HepG2 (cell line): ENCODE measurements around the gene VGF. TPM values are rescaled to one million over a fixed set of nuclear protein-coding genes. Genes with fewer than 3 reads are reported as not detected.

Experiments
- ADNP ChIP-seq: sonication (generic); formaldehyde crosslinking; IDR thresholded peaks from 2 replicates; pipeline ENCODE4 v1.4.0; 2020; ENCODE audit warnings: missing genetic modification reagents
- BCL6 ChIP-seq: IDR thresholded peaks from 2 replicates; pipeline ENCODE4 v1.6.1; 2016; ENCODE audit warnings: missing genetic modification reagents, missing compliant biosample characterization
- ELF1 ChIP-seq: sonication (generic); formaldehyde crosslinking; IDR thresholded peaks from 2 replicates; pipeline ENCODE4 v1.4.0; 2020; ENCODE audit warnings: missing genetic modification reagents
- MXD4 ChIP-seq: IDR thresholded peaks from 2 replicates; pipeline ENCODE4 v1.6.1; 2016; ENCODE audit warnings: mild to moderate bottlenecking, missing biosample characterization, missing genetic modification reagents
- PRPF4 ChIP-seq: fragments of 200-400 bp; formaldehyde crosslinking; IDR thresholded peaks from 2 replicates; pipeline ENCODE4 v1.6.1; 2016; ENCODE audit warnings: low read length, low read depth; ENCODE audit not compliant: poor library complexity, severe bottlenecking
- SKI ChIP-seq: fragments of 450-650 bp; IDR thresholded peaks from one replicate; pipeline ENCODE4 v1.6.1; 2018; ENCODE audit warnings: mild to moderate bottlenecking; ENCODE audit not compliant: partially characterized antibody
- ZNF24 ChIP-seq: fragments of 450-650 bp; IDR thresholded peaks from 2 replicates; pipeline ENCODE4 v1.6.1; 2017; ENCODE audit warnings: antibody characterized with exemption, mild to moderate bottlenecking
- ZNF430 ChIP-seq: sonication (generic); formaldehyde crosslinking; IDR thresholded peaks from 2 replicates; pipeline ENCODE4 v1.9.0; 2021; ENCODE audit warnings: mild to moderate bottlenecking, missing genetic modification reagents
- ZNF577 ChIP-seq: sonication (generic); formaldehyde crosslinking; IDR thresholded peaks from 2 replicates; pipeline ENCODE4 v1.4.0; 2020; ENCODE audit warnings: mild to moderate bottlenecking, low read depth, missing genetic modification reagents, borderline replicate concordance
- ZNF614 ChIP-seq: IDR thresholded peaks from 2 replicates; pipeline ENCODE4 v1.6.1; 2018; ENCODE audit warnings: missing biosample characterization, missing genetic modification reagents, inconsistent platforms, borderline replicate concordance
- ZNF790 ChIP-seq: sonication (generic); formaldehyde crosslinking; IDR thresholded peaks from 2 replicates; pipeline ENCODE4 v1.8.0; 2022; ENCODE audit warnings: missing genetic modification reagents, mild to moderate bottlenecking, borderline replicate concordance
- ZNF816 ChIP-seq: sonication (generic); formaldehyde crosslinking; IDR thresholded peaks from 2 replicates; pipeline ENCODE4 v1.8.0; 2022; ENCODE audit warnings: missing genetic modification reagents, mild to moderate bottlenecking, borderline replicate concordance
- ZSCAN12 ChIP-seq: sonication (generic); formaldehyde crosslinking; IDR thresholded peaks from 2 replicates; pipeline ENCODE4 v1.9.0; 2021; ENCODE audit warnings: mild to moderate bottlenecking, missing genetic modification reagents
- polyA plus RNA-seq, 8 experiments: library from polyadenylated mRNA; depleted of rRNA in 3 of 8; stranded (reverse) in 7 of 8; unstranded in 1 of 8; fragments of >200 nt; fragmentation: Illumina TruSeq in 4 of 8; extraction: Trizol in 4 of 8; gene quantifications; 2 replicates each; pipeline versions ENCODE4 v1.2.1 to v1.2.3, GENCODE V29; 2011 to 2016; ENCODE audit warnings: low read depth in 4 of 8, missing spikeins in 1 of 8, mixed read lengths in 1 of 8; ENCODE audit not compliant: insufficient read depth in 1 of 8
- total RNA-seq, 5 experiments: library from RNA; depleted of rRNA; stranded (reverse); fragments of >200 nt; fragmentation: Illumina TruSeq; extraction: Trizol; gene quantifications; 2 replicates each; pipeline ENCODE4 v1.2.3, GENCODE V29; 2016; ENCODE audit warnings: low read depth in 1 of 5
- TF ChIP-seq, protein P1 (sequence below): sonication (generic); formaldehyde crosslinking; IDR thresholded peaks from 2 replicates; pipeline ENCODE4 v1.4.0; 2020; ENCODE audit warnings: mild to moderate bottlenecking, missing genetic modification reagents
- TF ChIP-seq, protein P2 (sequence below): IDR thresholded peaks from 2 replicates; pipeline ENCODE4 v1.6.1; 2016; ENCODE audit warnings: missing genetic modification reagents, missing compliant biosample characterization
- TF ChIP-seq, protein P3 (sequence below): IDR thresholded peaks from 2 replicates; pipeline ENCODE4 v1.6.1; 2012; ENCODE audit warnings: low read depth, low read length, improper control_type of control experiment
- TF ChIP-seq, protein P4 (sequence below): sonication (generic); formaldehyde crosslinking; IDR thresholded peaks from 2 replicates; pipeline ENCODE4 v1.5.0; 2020; ENCODE audit warnings: mild to moderate bottlenecking, missing genetic modification reagents

VGF gene
- total and polyA plus RNA-seq, 2 of the 13 experiments (the other 11 are each of a cell fraction or from before 2014, with no cell fraction given) = 0.12 to 0.46 TPM

DNA sequence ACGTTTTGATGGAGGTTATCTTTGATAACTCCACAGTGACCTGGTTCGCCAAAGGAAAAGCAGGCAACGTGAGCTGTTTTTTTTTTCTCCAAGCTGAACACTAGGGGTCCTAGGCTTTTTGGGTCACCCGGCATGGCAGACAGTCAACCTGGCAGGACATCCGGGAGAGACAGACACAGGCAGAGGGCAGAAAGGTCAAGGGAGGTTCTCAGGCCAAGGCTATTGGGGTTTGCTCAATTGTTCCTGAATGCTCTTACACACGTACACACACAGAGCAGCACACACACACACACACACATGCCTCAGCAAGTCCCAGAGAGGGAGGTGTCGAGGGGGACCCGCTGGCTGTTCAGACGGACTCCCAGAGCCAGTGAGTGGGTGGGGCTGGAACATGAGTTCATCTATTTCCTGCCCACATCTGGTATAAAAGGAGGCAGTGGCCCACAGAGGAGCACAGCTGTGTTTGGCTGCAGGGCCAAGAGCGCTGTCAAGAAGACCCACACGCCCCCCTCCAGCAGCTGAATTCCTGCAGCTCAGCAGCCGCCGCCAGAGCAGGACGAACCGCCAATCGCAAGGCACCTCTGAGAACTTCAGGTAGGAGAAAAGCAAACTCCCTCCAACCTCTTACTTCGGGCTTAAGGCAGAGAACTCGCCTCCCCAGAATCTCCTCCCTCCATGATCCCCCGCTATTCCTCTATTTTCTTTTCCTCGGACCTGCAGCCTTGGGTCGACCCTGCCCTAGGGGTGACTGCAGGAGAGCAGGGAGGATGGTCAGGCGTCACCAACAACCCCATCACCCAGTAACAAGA is 38.5 kb downstream of the VGF start, which contains the start of gene SERPINE1 (continued):
- TF ChIP-seq, protein P1, sequence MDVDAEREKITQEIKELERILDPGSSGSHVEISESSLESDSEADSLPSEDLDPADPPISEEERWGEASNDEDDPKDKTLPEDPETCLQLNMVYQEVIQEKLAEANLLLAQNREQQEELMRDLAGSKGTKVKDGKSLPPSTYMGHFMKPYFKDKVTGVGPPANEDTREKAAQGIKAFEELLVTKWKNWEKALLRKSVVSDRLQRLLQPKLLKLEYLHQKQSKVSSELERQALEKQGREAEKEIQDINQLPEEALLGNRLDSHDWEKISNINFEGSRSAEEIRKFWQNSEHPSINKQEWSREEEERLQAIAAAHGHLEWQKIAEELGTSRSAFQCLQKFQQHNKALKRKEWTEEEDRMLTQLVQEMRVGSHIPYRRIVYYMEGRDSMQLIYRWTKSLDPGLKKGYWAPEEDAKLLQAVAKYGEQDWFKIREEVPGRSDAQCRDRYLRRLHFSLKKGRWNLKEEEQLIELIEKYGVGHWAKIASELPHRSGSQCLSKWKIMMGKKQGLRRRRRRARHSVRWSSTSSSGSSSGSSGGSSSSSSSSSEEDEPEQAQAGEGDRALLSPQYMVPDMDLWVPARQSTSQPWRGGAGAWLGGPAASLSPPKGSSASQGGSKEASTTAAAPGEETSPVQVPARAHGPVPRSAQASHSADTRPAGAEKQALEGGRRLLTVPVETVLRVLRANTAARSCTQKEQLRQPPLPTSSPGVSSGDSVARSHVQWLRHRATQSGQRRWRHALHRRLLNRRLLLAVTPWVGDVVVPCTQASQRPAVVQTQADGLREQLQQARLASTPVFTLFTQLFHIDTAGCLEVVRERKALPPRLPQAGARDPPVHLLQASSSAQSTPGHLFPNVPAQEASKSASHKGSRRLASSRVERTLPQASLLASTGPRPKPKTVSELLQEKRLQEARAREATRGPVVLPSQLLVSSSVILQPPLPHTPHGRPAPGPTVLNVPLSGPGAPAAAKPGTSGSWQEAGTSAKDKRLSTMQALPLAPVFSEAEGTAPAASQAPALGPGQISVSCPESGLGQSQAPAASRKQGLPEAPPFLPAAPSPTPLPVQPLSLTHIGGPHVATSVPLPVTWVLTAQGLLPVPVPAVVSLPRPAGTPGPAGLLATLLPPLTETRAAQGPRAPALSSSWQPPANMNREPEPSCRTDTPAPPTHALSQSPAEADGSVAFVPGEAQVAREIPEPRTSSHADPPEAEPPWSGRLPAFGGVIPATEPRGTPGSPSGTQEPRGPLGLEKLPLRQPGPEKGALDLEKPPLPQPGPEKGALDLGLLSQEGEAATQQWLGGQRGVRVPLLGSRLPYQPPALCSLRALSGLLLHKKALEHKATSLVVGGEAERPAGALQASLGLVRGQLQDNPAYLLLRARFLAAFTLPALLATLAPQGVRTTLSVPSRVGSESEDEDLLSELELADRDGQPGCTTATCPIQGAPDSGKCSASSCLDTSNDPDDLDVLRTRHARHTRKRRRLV (CRISPR knock-in tag) = 0 out of 2 replicates have a peak, but pooled peaks have one; percentile 20
- TF ChIP-seq ZSCAN12 (0 out of 2 replicates have a peak, but pooled peaks have one; percentile 30), SKI (peak; percentile 96), ZNF24 (0 out of 2 replicates have a peak, but pooled peaks have one; percentile 12), ZNF614 (CRISPR knock-in tag) (peak; percentile 52; the same call in 1 of the 2 replicates), ZNF430 (CRISPR knock-in tag) (peak; percentile 90), ELF1 (peak; percentile 43; the same call in 1 of the 2 replicates), ZNF577 (CRISPR knock-in tag) (no peak; the same call in 1 of the 2 replicates), MXD4 (no peak; the same call in 1 of the 2 replicates), ZNF790 (CRISPR knock-in tag) (no peak), BCL6 (peak; percentile 87), PRPF4 (no peak), ZNF816 (CRISPR knock-in tag) (peak; percentile 91; the same call in 1 of the 2 replicates), ADNP (CRISPR knock-in tag) (0 out of 2 replicates have a peak, but pooled peaks have one; percentile 40)
- TF ChIP-seq, protein P2, sequence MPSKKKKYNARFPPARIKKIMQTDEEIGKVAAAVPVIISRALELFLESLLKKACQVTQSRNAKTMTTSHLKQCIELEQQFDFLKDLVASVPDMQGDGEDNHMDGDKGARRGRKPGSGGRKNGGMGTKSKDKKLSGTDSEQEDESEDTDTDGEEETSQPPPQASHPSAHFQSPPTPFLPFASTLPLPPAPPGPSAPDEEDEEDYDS (CRISPR knock-in tag) = peak; percentile 97
- TF ChIP-seq, protein P3, sequence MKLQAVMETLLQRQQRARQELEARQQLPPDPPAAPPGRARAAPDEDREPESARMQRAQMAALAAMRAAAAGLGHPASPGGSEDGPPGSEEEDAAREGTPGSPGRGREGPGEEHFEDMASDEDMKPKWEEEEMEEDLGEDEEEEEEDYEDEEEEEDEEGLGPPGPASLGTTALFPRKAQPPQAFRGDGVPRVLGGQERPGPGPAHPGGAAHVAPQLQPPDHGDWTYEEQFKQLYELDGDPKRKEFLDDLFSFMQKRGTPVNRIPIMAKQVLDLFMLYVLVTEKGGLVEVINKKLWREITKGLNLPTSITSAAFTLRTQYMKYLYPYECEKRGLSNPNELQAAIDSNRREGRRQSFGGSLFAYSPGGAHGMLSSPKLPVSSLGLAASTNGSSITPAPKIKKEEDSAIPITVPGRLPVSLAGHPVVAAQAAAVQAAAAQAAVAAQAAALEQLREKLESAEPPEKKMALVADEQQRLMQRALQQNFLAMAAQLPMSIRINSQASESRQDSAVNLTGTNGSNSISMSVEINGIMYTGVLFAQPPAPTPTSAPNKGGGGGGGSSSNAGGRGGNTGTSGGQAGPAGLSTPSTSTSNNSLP = peak; percentile 51
- TF ChIP-seq, protein P4, sequence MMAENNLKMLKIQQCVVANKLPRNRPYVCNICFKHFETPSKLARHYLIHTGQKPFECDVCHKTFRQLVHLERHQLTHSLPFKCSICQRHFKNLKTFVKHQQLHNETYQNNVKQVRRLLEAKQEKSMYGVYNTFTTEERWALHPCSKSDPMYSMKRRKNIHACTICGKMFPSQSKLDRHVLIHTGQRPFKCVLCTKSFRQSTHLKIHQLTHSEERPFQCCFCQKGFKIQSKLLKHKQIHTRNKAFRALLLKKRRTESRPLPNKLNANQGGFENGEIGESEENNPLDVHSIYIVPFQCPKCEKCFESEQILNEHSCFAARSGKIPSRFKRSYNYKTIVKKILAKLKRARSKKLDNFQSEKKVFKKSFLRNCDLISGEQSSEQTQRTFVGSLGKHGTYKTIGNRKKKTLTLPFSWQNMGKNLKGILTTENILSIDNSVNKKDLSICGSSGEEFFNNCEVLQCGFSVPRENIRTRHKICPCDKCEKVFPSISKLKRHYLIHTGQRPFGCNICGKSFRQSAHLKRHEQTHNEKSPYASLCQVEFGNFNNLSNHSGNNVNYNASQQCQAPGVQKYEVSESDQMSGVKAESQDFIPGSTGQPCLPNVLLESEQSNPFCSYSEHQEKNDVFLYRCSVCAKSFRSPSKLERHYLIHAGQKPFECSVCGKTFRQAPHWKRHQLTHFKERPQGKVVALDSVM (CRISPR knock-in tag) = no peak
